IMR-90 (cell line): Measurements from ENCODE around the gene CAPS. TPM values are rescaled to one million over a fixed set of nuclear protein-coding genes. Genes with fewer than 3 reads are reported as not detected.

Experiments
- ATAC-seq: fragments of 200-7000 bp; cut with Tn5 transposase; 2 replicates; pipeline ENCODE4 v1.9.1; 2020; ENCODE audit warnings: low read depth, mild to moderate bottlenecking, moderate library complexity
- BruUV-seq: library from RNA; stranded (reverse); fragments of 400-500 nt; replicated peaks from 2 replicates; lab custom pipeline; 2021; lab: Mats Ljungman, UMichigan
- CTCF ChIA-PET: fragments of 300-600 bp; formaldehyde crosslinking; extraction: SDS; loops from one replicate; lab custom pipeline; 2021; ENCODE audit warnings: antibody characterized with exemption; lab: Yijun Ruan, JAX
- POLR2A ChIA-PET: fragments of 300-600 bp; sonication (Branson Sonifier 250); formaldehyde crosslinking; loops from one replicate; lab custom pipeline; 2022; ENCODE audit warnings: antibody characterized with exemption; ENCODE audit not compliant: unreplicated experiment; lab: Charles Lee
- DNase-seq: peaks from one replicate; pipeline ENCODE4 v3.0.0; 2013
- H2AFZ ChIP-seq: replicated peaks from 2 replicates; pipeline ENCODE3; 2013; ENCODE audit warnings: low read length, mild to moderate bottlenecking; ENCODE audit not compliant: poor library complexity
- H2AK5ac ChIP-seq: 2 replicates; pipeline ENCODE4 v1.6.1; 2013; ENCODE audit warnings: low read depth, low read length, inconsistent platforms
- H2AK9ac ChIP-seq: replicated peaks from 2 replicates; pipeline ENCODE3; 2013; ENCODE audit warnings: mild to moderate bottlenecking, low read depth, low read length, moderate library complexity; ENCODE audit not compliant: poor library complexity
- H2BK120ac ChIP-seq: 2 replicates; pipeline ENCODE4 v1.6.1; 2013; ENCODE audit warnings: low read depth, low read length, inconsistent platforms
- H2BK15ac ChIP-seq: 3 replicates; pipeline ENCODE4 v1.6.1; 2013; ENCODE audit warnings: low read depth, low read length, inconsistent platforms
- H2BK20ac ChIP-seq: 2 replicates; pipeline ENCODE4 v1.6.1; 2013; ENCODE audit warnings: low read depth, mild to moderate bottlenecking, inconsistent platforms, low read length, moderate library complexity
- H2BK5ac ChIP-seq: 2 replicates; pipeline ENCODE4 v1.6.1; 2013; ENCODE audit warnings: mild to moderate bottlenecking, low read depth, low read length, inconsistent platforms; ENCODE audit not compliant: poor library complexity, severe bottlenecking
- H3K14ac ChIP-seq: replicated peaks from 2 replicates; pipeline ENCODE4 v1.6.1; 2013; ENCODE audit warnings: low read depth, low read length, inconsistent platforms
- H3K18ac ChIP-seq: 2 replicates; pipeline ENCODE4 v1.6.1; 2013; ENCODE audit warnings: low read depth, low read length, control low read depth
- H3K23ac ChIP-seq: 2 replicates; pipeline ENCODE4 v1.6.1; 2013; ENCODE audit warnings: low read depth, low read length, inconsistent platforms
- H3K27ac ChIP-seq: 2 replicates; pipeline ENCODE4 v1.5.1; 2013; ENCODE audit warnings: mild to moderate bottlenecking, control low read depth, low read length; ENCODE audit not compliant: insufficient read depth
- H3K27me3 ChIP-seq: 2 replicates; pipeline ENCODE4 v1.6.1; 2013; ENCODE audit warnings: low read length; ENCODE audit not compliant: control insufficient read depth, insufficient read depth
- H3K36me3 ChIP-seq: 2 replicates; pipeline ENCODE4 v1.6.1; 2013; ENCODE audit warnings: low read length, mixed read lengths; ENCODE audit not compliant: control insufficient read depth, insufficient read depth
- H3K4ac ChIP-seq: 2 replicates; pipeline ENCODE4 v1.6.1; 2013; ENCODE audit warnings: low read depth, low read length, inconsistent platforms
- H3K4me1 ChIP-seq: 2 replicates; pipeline ENCODE4 v1.6.1; 2013; ENCODE audit warnings: low read length, mixed read lengths; ENCODE audit not compliant: control insufficient read depth, insufficient read depth
- H3K4me2 ChIP-seq: 2 replicates; pipeline ENCODE4 v1.6.1; 2013; ENCODE audit warnings: low read depth, mild to moderate bottlenecking, control low read depth, low read length, moderate library complexity
- H3K4me3 ChIP-seq: 2 replicates; pipeline ENCODE4 v1.5.1; 2013; ENCODE audit warnings: low read depth, mild to moderate bottlenecking, control low read depth, low read length, moderate library complexity; ENCODE audit not compliant: insufficient read depth
- H3K56ac ChIP-seq: 2 replicates; pipeline ENCODE4 v1.6.1; 2013; ENCODE audit warnings: low read length, inconsistent platforms; ENCODE audit not compliant: insufficient read depth; ENCODE audit errors: extremely low read depth
- H3K79me1 ChIP-seq, 2 experiments: 2 replicates each; pipeline ENCODE4 v1.6.1; 2013; ENCODE audit warnings: low read length in 2 of 2, inconsistent platforms in 1 of 2, low read depth in 1 of 2
- H3K9ac ChIP-seq: 2 replicates; pipeline ENCODE4 v1.6.1; 2013; ENCODE audit warnings: low read depth, low read length, control low read depth
- H3K9me1 ChIP-seq: 2 replicates; pipeline ENCODE4 v1.6.1; 2013; ENCODE audit warnings: low read length, inconsistent platforms; ENCODE audit not compliant: insufficient read depth
- H3K9me3 ChIP-seq: 2 replicates; pipeline ENCODE4 v1.6.1; 2013; ENCODE audit warnings: low read length; ENCODE audit not compliant: control insufficient read depth, insufficient read depth
- H4K20me1 ChIP-seq: 2 replicates; pipeline ENCODE4 v1.6.1; 2013; ENCODE audit warnings: low read length, inconsistent platforms; ENCODE audit not compliant: insufficient read depth
- H4K5ac ChIP-seq: 2 replicates; pipeline ENCODE4 v1.6.1; 2013; ENCODE audit warnings: mild to moderate bottlenecking, low read depth, low read length, control low read depth
- H4K8ac ChIP-seq, 2 experiments: 2 replicates each; pipeline ENCODE4 v1.6.1; 2013; ENCODE audit warnings: low read depth in 2 of 2, low read length in 2 of 2, control low read depth in 1 of 2, inconsistent platforms in 1 of 2
- H4K91ac ChIP-seq: 2 replicates; pipeline ENCODE4 v1.6.1; 2013; ENCODE audit warnings: low read depth, low read length, inconsistent platforms; ENCODE audit not compliant: insufficient read depth
- BHLHE40 ChIP-seq: fragments of 150-350 bp; IDR thresholded peaks from 2 replicates; pipeline ENCODE4 v1.6.1; 2016; ENCODE audit warnings: mild to moderate bottlenecking, low read depth, low read length
- CEBPB ChIP-seq: IDR thresholded peaks from 2 replicates; pipeline ENCODE4 v1.6.1; 2012; ENCODE audit warnings: low read depth, low read length, improper control_type of control experiment
- CHD1 ChIP-seq: IDR thresholded peaks from 2 replicates; pipeline ENCODE4 v1.6.1; 2012; ENCODE audit warnings: low read depth, low read length, improper control_type of control experiment
- FOS ChIP-seq: fragments of 150-350 bp; IDR thresholded peaks from 2 replicates; pipeline ENCODE4 v1.6.1; 2016; ENCODE audit warnings: low read depth, low read length
- MAFK ChIP-seq: IDR thresholded peaks from 2 replicates; pipeline ENCODE4 v1.6.1; 2012; ENCODE audit warnings: low read depth, low read length, improper control_type of control experiment
- MAZ ChIP-seq: IDR thresholded peaks from 2 replicates; pipeline ENCODE4 v1.6.1; 2012; ENCODE audit warnings: low read depth, mild to moderate bottlenecking, low read length, improper control_type of control experiment, moderate library complexity, borderline replicate concordance
- MXI1 ChIP-seq: IDR thresholded peaks from 2 replicates; pipeline ENCODE4 v1.6.1; 2012; ENCODE audit warnings: low read depth, mild to moderate bottlenecking, low read length, moderate library complexity, borderline replicate concordance
- NFE2L2 ChIP-seq: fragments of 150-350 bp; IDR thresholded peaks from 2 replicates; pipeline ENCODE4 v1.6.1; 2016; ENCODE audit warnings: low read depth, mild to moderate bottlenecking, low read length
- POLR2A ChIP-seq: IDR thresholded peaks from 2 replicates; pipeline ENCODE4 v1.6.1; 2012; ENCODE audit warnings: mild to moderate bottlenecking, low read depth, low read length
- RAD21 ChIP-seq: IDR thresholded peaks from 2 replicates; pipeline ENCODE4 v1.6.1; 2012; ENCODE audit warnings: low read length, improper control_type of control experiment
- RCOR1 ChIP-seq: IDR thresholded peaks from 2 replicates; pipeline ENCODE4 v1.6.1; 2012; ENCODE audit warnings: mild to moderate bottlenecking, low read length, improper control_type of control experiment; ENCODE audit not compliant: insufficient replicate concordance
- RFX5 ChIP-seq: IDR thresholded peaks from 2 replicates; pipeline ENCODE4 v1.8.0; 2012; ENCODE audit warnings: low read depth, mild to moderate bottlenecking, low read length, moderate library complexity
- SMC3 ChIP-seq: fragments of 150-350 bp; IDR thresholded peaks from 2 replicates; pipeline ENCODE4 v1.6.1; 2016; ENCODE audit warnings: low read depth, mild to moderate bottlenecking, antibody characterized with exemption, low read length, moderate library complexity
- USF2 ChIP-seq: fragments of 150-350 bp; IDR thresholded peaks from 2 replicates; pipeline ENCODE4 v1.6.1; 2017; ENCODE audit warnings: mild to moderate bottlenecking, antibody characterized with exemption, low read length, low read depth
- WGBS, 2 experiments: methylation state at CpG; one replicate each; pipeline versions ENCODE4 v1.1.5 to v1.1.7; 2013; ENCODE audit warnings: missing lambda C conversion rate in 2 of 2; ENCODE audit not compliant: insufficient read length in 1 of 2; ENCODE audit errors: extremely low coverage in 2 of 2; 5-methylcytosine and 5-hydroxymethylcytosine counted together
- dilution Hi-C: fragments of 300-500 bp; cut with HindIII; formaldehyde crosslinking; loops from one replicate; pipeline ENCODE4 v1.14.3; 2018; ENCODE audit warnings: low sequenced_read_pairs; ENCODE audit not compliant: unreplicated experiment
- in situ Hi-C: fragments of 300-500 bp; cut with MboI; formaldehyde crosslinking; loops from 3 replicates; pipeline ENCODE4 v1.14.3; 2019; ENCODE audit warnings: low sequenced_read_pairs, inconsistent platforms, mixed read lengths
- intact Hi-C: fragments of 100-400 bp; cut with micrococcal nuclease; formaldehyde crosslinking; loops from 2 replicates; pipeline ENCODE4 v1.10.0; 2022
- polyA plus RNA-seq, 3 experiments: library from polyadenylated mRNA; depleted of rRNA; stranded (reverse); fragments of >200 nt; gene quantifications; 2 replicates each; pipeline ENCODE4 v1.2.3, GENCODE V29; 2012; ENCODE audit warnings: low replicate concordance in 1 of 3
- total RNA-seq: library from RNA; depleted of rRNA; stranded (reverse); fragments of >200 nt; gene quantifications from 2 replicates; pipeline ENCODE4 v1.2.3, GENCODE V29; 2012
- TF ChIP-seq, protein P1 (sequence below): conservative IDR thresholded peaks from 2 replicates; pipeline ENCODE4 v1.5.1; 2012; ENCODE audit warnings: mild to moderate bottlenecking, low read depth, low read length, improper control_type of control experiment
- TF ChIP-seq, protein P2 (sequence below): fragments of 150-350 bp; IDR thresholded peaks from 2 replicates; pipeline ENCODE4 v1.6.1; 2016; ENCODE audit warnings: low read depth, mild to moderate bottlenecking, low read length, moderate library complexity, borderline replicate concordance

Gene CAPS
- total and polyA plus RNA-seq, 2 of the 4 experiments (the other 2 are of a cell fraction): 0.54 to 4.9 TPM

- Histone ChIP-seq H4K91ac (no peak overlapping the region), H3K23ac (no peak overlapping the region), H3K56ac (no peak overlapping the region), H2BK5ac (no peak overlapping the region), H2BK20ac (no peak overlapping the region), H2AK9ac (no peak overlapping the region), H3K4ac (no peak overlapping the region), H3K9me1 (no peaks in the 10 kb centered on the region), H3K27ac (no peak overlapping the region), H3K4me3 (no peak overlapping the region), H2BK120ac (no peak overlapping the region), H2BK15ac (no peak overlapping the region), H4K8ac (no peak overlapping the region), H3K14ac (no peak overlapping the region), H2AK5ac (no peak overlapping the region), H3K79me1 (0 out of 4 replicates have a peak, but pooled peaks cover 0 to 4% of the 10 kb centered on the region in 2 experiments), H4K20me1 (peaks cover 4% of the 10 kb centered on the region; the same call in 1 of the 2 replicates), H3K4me1 (peaks cover 11% of the 10 kb centered on the region), H2AFZ (no peak overlapping the region), H3K18ac (no peak overlapping the region), H3K9me3 (no peaks in the 10 kb centered on the region), H3K9ac (no peak overlapping the region), H3K27me3 (no peaks in the 10 kb centered on the region), H3K36me3 (peaks cover 56% of the 10 kb centered on the region), H3K4me2 (no peak overlapping the region), H4K5ac (no peak overlapping the region)
- ChIA-PET CTCF (no interaction called here), POLR2A (no interaction called here)
- intact Hi-C loops: no loop called here
- ATAC-seq (no peak), DNase-seq (no peak)
- TF ChIP-seq RCOR1 (no peak), CHD1 (no peak), POLR2A (no peak), BHLHE40 (no peak), SMC3 (no peak), USF2 (no peak), RAD21 (no peak), FOS (no peak), MAFK (no peak), MAZ (no peak), RFX5 (no peak), CEBPB (no peak), MXI1 (no peak), NFE2L2 (no peak)
- TF ChIP-seq, protein P1, sequence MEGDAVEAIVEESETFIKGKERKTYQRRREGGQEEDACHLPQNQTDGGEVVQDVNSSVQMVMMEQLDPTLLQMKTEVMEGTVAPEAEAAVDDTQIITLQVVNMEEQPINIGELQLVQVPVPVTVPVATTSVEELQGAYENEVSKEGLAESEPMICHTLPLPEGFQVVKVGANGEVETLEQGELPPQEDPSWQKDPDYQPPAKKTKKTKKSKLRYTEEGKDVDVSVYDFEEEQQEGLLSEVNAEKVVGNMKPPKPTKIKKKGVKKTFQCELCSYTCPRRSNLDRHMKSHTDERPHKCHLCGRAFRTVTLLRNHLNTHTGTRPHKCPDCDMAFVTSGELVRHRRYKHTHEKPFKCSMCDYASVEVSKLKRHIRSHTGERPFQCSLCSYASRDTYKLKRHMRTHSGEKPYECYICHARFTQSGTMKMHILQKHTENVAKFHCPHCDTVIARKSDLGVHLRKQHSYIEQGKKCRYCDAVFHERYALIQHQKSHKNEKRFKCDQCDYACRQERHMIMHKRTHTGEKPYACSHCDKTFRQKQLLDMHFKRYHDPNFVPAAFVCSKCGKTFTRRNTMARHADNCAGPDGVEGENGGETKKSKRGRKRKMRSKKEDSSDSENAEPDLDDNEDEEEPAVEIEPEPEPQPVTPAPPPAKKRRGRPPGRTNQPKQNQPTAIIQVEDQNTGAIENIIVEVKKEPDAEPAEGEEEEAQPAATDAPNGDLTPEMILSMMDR: no peak
- TF ChIP-seq, protein P2, sequence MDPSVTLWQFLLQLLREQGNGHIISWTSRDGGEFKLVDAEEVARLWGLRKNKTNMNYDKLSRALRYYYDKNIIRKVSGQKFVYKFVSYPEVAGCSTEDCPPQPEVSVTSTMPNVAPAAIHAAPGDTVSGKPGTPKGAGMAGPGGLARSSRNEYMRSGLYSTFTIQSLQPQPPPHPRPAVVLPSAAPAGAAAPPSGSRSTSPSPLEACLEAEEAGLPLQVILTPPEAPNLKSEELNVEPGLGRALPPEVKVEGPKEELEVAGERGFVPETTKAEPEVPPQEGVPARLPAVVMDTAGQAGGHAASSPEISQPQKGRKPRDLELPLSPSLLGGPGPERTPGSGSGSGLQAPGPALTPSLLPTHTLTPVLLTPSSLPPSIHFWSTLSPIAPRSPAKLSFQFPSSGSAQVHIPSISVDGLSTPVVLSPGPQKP: no peak
- BruUV-seq: no TSS peak
- no CpG with 5 or more reads among the region's 11 CpGs for WGBS, 2 experiments
- dilution Hi-C loops: no loop called here
- in situ Hi-C loops: no loop called here
These were observed 1.7 kb downstream of the CAPS start for GRCh38 chr19:5915782-5916165.
